ENCODE results near the gene BBC3. TPM values are rescaled to one million over a fixed set of nuclear protein-coding genes. Genes with fewer than 3 reads are reported as not detected.
"Not testable (repeated sequence)": the region's sequence is repeated elsewhere in the genome, so short reads cannot be mapped to it uniquely, and the experiment has no call there.

BBC3 gene
- total RNA-seq, 2 donors from 2014 or later = 4.8 to 9.7 TPM

- peaks cover 10 to 14% of the 10 kb centered on the region in 2 donors for H3K4me1 Mint-ChIP-seq (ENCODE audit: low read depth in 2 of 2)
- H3K27me3 Mint-ChIP-seq = no peaks in the 10 kb centered on the region
- H3K27ac Mint-ChIP-seq = no peak overlapping the region
- no peak for DNase-seq (ENCODE audit: low spot score)
- H3K4me3 Mint-ChIP-seq = no peak overlapping the region
- ATAC-seq = no peak
- no peaks in the 10 kb centered on the region for H3K36me3 Mint-ChIP-seq
- H3K9me3 Mint-ChIP-seq = no peaks in the 10 kb centered on the region
Measured at GRCh38 chr19:47267350-47267759, 36.4 kb upstream of the BBC3 start.

- H3K36me3 Mint-ChIP-seq = no peaks in the 10 kb centered on the region
Measured at GRCh38 chr19:47266401-47266941, 35.5 kb upstream of the BBC3 start.

GRCh38 chr19:47264629-47265028 lies 33.6 kb upstream of the BBC3 start:
- DNase-seq (ENCODE audit: low spot score) (no peak), ATAC-seq (no peak)
- peaks cover 8% of the 10 kb centered on the region for H3K36me3 Mint-ChIP-seq
- H3K27me3 Mint-ChIP-seq = no peaks in the 10 kb centered on the region
- H3K27ac Mint-ChIP-seq = no peak overlapping the region
- H3K4me3 Mint-ChIP-seq = no peak overlapping the region
- H3K4me1 Mint-ChIP-seq (ENCODE audit: low read depth in 2 of 2) = peaks cover 18 to 23% of the 10 kb centered on the region in 2 donors
- H3K9me3 Mint-ChIP-seq = no peaks in the 10 kb centered on the region

More at GRCh38 chr19:47266401-47266941, 35.5 kb upstream of the BBC3 start:
- Mint-ChIP-seq H3K4me1 (ENCODE audit: low read depth in 2 of 2) (peaks cover 8 to 13% of the 10 kb centered on the region in 2 donors), H3K9me3 (no peaks in the 10 kb centered on the region), H3K27me3 (no peaks in the 10 kb centered on the region), H3K27ac (no peak overlapping the region), H3K4me3 (no peak overlapping the region)
- ATAC-seq (no peak), DNase-seq (ENCODE audit: low spot score) (no peak)

- not testable (repeated sequence) for DNase-seq (ENCODE audit: low spot score)
- Mint-ChIP-seq H3K36me3 (peaks cover 19% of the 10 kb centered on the region), H3K4me1 (ENCODE audit: low read depth in 2 of 2) (peaks cover 37 to 40% of the 10 kb centered on the region in 2 donors)
Measured at GRCh38 chr19:47261946-47262793, 31.2 kb upstream of the BBC3 start.

GRCh38 chr19:47260476-47260875 lies 29.5 kb upstream of the BBC3 start:
- Mint-ChIP-seq H3K27ac (no peak overlapping the region), H3K4me1 (ENCODE audit: low read depth in 2 of 2) (peaks cover 43 to 48% of the 10 kb centered on the region in 2 donors), H3K36me3 (peaks cover 19% of the 10 kb centered on the region), H3K27me3 (no peaks in the 10 kb centered on the region), H3K9me3 (no peaks in the 10 kb centered on the region), H3K4me3 (no peak overlapping the region)
- no peak for DNase-seq (ENCODE audit: low spot score)
- ATAC-seq = no peak

More at GRCh38 chr19:47261946-47262793, 31.2 kb upstream of the BBC3 start:
- H3K9me3 Mint-ChIP-seq, H3K27me3 Mint-ChIP-seq: not testable (repeated sequence)
- Mint-ChIP-seq H3K27ac (peak overlapping the region in 1 of 2 donors; percentile 71), H3K4me3 (peak overlapping the region; percentile 22)
- ATAC-seq = peak; percentile 67

GRCh38 chr19:47258895-47259555 lies 28.0 kb upstream of the BBC3 start:
- H3K36me3 Mint-ChIP-seq = peaks cover 19% of the 10 kb centered on the region
- H3K4me1 Mint-ChIP-seq (ENCODE audit: low read depth in 2 of 2) = peaks cover 43 to 48% of the 10 kb centered on the region in 2 donors
- H3K9me3 Mint-ChIP-seq = no peaks in the 10 kb centered on the region
- ATAC-seq = no peak
- no peaks in the 10 kb centered on the region for H3K27me3 Mint-ChIP-seq
- DNase-seq (ENCODE audit: low spot score) = no peak
- peak overlapping the region; percentile 69 to 96 for H3K27ac Mint-ChIP-seq
- H3K4me3 Mint-ChIP-seq = peak overlapping the region; percentile 97

- DNase-seq (ENCODE audit: low spot score) (no peak), ATAC-seq (no peak)
- H3K4me3 Mint-ChIP-seq = peak overlapping the region; percentile 97
- H3K4me1 Mint-ChIP-seq (ENCODE audit: low read depth in 2 of 2) = peaks cover 43 to 48% of the 10 kb centered on the region in 2 donors
- H3K9me3 Mint-ChIP-seq = no peaks in the 10 kb centered on the region
- peak overlapping the region; percentile 89 to 96 for H3K27ac Mint-ChIP-seq
- no peaks in the 10 kb centered on the region for H3K27me3 Mint-ChIP-seq
- peaks cover 19% of the 10 kb centered on the region for H3K36me3 Mint-ChIP-seq
Measured at GRCh38 chr19:47258434-47258833, 27.4 kb upstream of the BBC3 start.

- Mint-ChIP-seq H3K36me3 (peaks cover 19% of the 10 kb centered on the region), H3K27me3 (no peaks in the 10 kb centered on the region), H3K27ac (peak overlapping the region; percentile 89 to 96), H3K9me3 (no peaks in the 10 kb centered on the region), H3K4me3 (peak overlapping the region; percentile 97), H3K4me1 (ENCODE audit: low read depth in 2 of 2) (peaks cover 42 to 44% of the 10 kb centered on the region in 2 donors)
- DNase-seq (ENCODE audit: low spot score) = no peak
- ATAC-seq = no peak
Measured at GRCh38 chr19:47257411-47258169, 26.6 kb upstream of the BBC3 start.

- Mint-ChIP-seq H3K27me3 (no peaks in the 10 kb centered on the region), H3K27ac (peak overlapping the region; percentile 89 to 96), H3K4me1 (ENCODE audit: low read depth in 2 of 2) (peaks cover 38 to 40% of the 10 kb centered on the region in 2 donors), H3K4me3 (peak overlapping the region; percentile 97), H3K9me3 (no peaks in the 10 kb centered on the region), H3K36me3 (peaks cover 19% of the 10 kb centered on the region)
- peak; percentile 86 to 90 for ATAC-seq
- peak; percentile 100 for DNase-seq (ENCODE audit: low spot score)
Measured at GRCh38 chr19:47256693-47257410, 25.9 kb upstream of the BBC3 start.

- H3K4me3 Mint-ChIP-seq = peak within 1 kb of the TSS; percentile 97
- peak; percentile 75 to 77 for ATAC-seq
- peaks cover 37% of the 10 kb centered on the region in 2 donors for H3K4me1 Mint-ChIP-seq (ENCODE audit: low read depth in 2 of 2)
- no peaks in the 10 kb centered on the region for H3K9me3 Mint-ChIP-seq
- no peaks in the 10 kb centered on the region for H3K27me3 Mint-ChIP-seq
- H3K36me3 Mint-ChIP-seq = peaks cover 16% of the 10 kb centered on the region
- DNase-seq (ENCODE audit: low spot score) = peak; percentile 96
- H3K27ac Mint-ChIP-seq = peak within 1 kb of the TSS; percentile 89 to 96
Measured at GRCh38 chr19:47255879-47256692, 25.1 kb upstream of the BBC3 start, which contains the start of gene CCDC9. Gene CCDC9 (plus strand): TSS chr19:47256525. CDS start chr19:47258401, 1,876 bp downstream.

GRCh38 chr19:47253970-47254369 lies 23.0 kb upstream of the BBC3 start:
- no peak for ATAC-seq
- H3K4me1 Mint-ChIP-seq (ENCODE audit: low read depth in 2 of 2) = peaks cover 24% of the 10 kb centered on the region in 2 donors
- H3K9me3 Mint-ChIP-seq = no peaks in the 10 kb centered on the region
- H3K27me3 Mint-ChIP-seq = no peaks in the 10 kb centered on the region
- peaks cover 10% of the 10 kb centered on the region for H3K36me3 Mint-ChIP-seq
- no peak overlapping the region for H3K27ac Mint-ChIP-seq
- no peak overlapping the region for H3K4me3 Mint-ChIP-seq
- no peak for DNase-seq (ENCODE audit: low spot score)

GRCh38 chr19:47253467-47253881 lies 22.5 kb upstream of the BBC3 start:
- H3K9me3 Mint-ChIP-seq = no peaks in the 10 kb centered on the region
- H3K36me3 Mint-ChIP-seq = peaks cover 6% of the 10 kb centered on the region
- peaks cover 19 to 20% of the 10 kb centered on the region in 2 donors for H3K4me1 Mint-ChIP-seq (ENCODE audit: low read depth in 2 of 2)
- H3K27me3 Mint-ChIP-seq = no peaks in the 10 kb centered on the region
- H3K27ac Mint-ChIP-seq = no peak overlapping the region
- DNase-seq (ENCODE audit: low spot score) (no peak), ATAC-seq (no peak)
- no peak overlapping the region for H3K4me3 Mint-ChIP-seq
